IPS DF 4.7 (cell line): ENCODE data around the gene PLB1.

Experiments used
- DNase-seq: peaks from one replicate; pipeline ENCODE4 v3.0.0-alpha.2; 2013; ENCODE audit warnings: low spot score; ENCODE audit errors: extremely low read depth

PLB1 gene, protein sequence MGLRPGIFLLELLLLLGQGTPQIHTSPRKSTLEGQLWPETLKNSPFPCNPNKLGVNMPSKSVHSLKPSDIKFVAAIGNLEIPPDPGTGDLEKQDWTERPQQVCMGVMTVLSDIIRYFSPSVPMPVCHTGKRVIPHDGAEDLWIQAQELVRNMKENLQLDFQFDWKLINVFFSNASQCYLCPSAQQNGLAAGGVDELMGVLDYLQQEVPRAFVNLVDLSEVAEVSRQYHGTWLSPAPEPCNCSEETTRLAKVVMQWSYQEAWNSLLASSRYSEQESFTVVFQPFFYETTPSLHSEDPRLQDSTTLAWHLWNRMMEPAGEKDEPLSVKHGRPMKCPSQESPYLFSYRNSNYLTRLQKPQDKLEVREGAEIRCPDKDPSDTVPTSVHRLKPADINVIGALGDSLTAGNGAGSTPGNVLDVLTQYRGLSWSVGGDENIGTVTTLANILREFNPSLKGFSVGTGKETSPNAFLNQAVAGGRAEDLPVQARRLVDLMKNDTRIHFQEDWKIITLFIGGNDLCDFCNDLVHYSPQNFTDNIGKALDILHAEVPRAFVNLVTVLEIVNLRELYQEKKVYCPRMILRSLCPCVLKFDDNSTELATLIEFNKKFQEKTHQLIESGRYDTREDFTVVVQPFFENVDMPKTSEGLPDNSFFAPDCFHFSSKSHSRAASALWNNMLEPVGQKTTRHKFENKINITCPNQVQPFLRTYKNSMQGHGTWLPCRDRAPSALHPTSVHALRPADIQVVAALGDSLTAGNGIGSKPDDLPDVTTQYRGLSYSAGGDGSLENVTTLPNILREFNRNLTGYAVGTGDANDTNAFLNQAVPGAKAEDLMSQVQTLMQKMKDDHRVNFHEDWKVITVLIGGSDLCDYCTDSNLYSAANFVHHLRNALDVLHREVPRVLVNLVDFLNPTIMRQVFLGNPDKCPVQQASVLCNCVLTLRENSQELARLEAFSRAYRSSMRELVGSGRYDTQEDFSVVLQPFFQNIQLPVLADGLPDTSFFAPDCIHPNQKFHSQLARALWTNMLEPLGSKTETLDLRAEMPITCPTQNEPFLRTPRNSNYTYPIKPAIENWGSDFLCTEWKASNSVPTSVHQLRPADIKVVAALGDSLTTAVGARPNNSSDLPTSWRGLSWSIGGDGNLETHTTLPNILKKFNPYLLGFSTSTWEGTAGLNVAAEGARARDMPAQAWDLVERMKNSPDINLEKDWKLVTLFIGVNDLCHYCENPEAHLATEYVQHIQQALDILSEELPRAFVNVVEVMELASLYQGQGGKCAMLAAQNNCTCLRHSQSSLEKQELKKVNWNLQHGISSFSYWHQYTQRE (N-terminal part only)

DNA sequence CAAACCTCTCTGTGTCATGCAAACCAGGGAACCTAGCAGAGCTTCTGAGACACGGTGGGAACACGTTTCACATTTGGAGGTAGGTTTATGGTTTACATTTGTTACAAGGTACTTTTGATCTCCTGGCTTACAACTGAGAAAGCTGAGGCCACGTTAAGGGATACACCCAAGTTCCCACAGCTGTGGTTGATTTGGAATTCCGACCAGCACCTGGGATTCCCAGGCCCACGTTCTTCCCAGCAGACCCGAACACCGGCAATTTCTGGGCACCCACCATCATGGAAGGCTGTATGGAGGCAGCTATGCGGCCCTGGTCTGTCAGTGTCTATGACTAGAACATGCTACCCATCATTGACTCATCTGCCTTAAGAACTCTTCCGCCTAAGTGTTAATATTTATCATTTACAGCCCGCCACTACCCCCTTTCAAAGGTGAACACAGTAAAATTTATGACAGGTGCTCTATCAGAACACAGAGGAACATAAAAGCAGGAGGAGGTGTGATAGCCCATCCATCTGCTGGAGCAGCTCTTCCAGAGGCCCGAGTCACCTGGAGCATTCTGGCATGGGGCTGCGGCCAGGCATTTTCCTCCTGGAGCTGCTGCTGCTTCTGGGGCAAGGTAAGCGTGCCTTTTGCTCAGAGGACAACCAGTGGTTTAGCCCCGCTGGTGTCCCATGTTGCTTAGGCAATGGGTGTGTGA lies at the start of gene PLB1:
Gene PLB1 (plus strand): TSS at position 510 of the 700 bp plus-strand sequence. CDS start 55 bp downstream, at position 565.
- no peak for DNase-seq

DNA sequence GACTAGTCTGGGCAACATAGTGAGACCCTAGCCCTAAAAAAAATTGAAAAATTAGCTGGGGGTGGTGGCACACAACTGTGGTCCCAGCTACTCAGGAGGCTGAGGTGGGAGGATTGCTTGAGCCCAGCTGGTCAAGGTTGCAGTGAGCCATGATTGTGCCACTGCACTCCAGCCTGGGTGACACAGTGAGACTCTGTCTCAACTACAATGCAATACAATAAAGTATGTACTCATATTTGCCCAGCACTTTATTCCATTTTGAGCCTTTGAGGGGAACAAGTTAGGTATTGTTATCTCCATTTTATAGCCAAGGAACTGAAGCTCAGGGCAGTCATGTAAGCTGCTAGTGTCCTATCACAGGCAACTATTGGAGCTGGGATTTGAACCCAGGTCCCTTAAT lies 49.3 kb upstream of the PLB1 start:
- DNase-seq, result no peak

DNA sequence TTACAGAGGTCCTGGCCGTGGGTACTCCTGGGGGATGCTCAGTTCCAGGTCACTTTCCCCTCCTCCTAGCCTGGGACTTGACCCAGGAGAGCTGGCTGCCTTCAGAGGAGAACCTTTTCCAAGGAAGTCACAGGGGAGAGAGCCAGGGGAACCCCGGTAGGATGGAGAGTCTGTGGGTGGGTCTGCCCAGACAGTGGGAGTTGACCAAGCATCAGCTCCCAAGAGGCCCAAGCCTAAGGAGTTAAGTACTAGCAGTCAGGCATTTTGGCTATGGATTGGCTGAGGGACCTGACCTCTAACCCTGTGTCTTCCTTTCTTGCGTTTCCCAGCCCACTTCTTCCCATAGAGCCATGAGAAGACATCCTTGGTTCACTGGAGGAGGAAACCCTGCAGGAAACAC lies 48.8 kb upstream of the PLB1 start:
- no peak for DNase-seq

DNA sequence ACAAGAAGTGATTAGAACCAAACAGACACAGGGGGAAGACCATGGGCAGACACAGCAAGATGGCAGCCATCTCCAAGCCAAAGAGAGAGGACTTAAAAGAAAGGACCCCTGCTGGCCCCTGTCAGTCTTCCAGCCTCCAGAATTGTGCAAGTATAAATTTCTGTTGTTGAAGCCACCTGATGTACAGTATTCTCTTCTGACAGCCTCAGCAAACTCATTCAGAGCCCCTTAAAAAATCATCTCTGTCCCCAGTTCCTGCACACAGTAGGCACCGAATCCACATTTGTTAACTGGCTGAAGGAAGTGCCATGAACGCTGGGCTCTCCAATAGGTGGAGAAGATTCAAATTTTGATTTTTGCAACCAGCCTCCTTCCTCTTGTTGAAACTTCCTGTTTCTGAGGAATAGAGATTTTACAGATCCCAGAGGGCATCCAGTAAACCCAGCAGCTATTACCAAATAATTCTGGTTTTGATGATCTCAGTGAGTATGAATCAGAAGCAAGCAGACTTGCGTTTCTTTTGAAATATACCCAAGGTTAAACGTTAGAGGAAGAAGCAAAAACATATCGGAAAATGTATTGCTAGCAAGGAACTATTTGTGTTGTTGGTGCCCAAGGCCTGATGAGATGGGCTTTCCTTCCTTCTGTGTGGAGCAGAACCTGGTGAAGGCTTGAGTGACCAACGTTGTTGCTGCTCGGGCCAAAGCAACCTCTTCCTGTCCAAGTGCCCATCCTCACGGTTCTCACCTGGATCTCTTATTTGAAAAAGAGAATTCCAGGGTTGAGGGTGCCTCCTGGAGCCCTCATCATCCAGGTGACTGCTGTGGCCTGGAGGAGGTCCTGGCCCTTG lies 47.7 kb upstream of the PLB1 start:
- DNase-seq, result no peak

DNA sequence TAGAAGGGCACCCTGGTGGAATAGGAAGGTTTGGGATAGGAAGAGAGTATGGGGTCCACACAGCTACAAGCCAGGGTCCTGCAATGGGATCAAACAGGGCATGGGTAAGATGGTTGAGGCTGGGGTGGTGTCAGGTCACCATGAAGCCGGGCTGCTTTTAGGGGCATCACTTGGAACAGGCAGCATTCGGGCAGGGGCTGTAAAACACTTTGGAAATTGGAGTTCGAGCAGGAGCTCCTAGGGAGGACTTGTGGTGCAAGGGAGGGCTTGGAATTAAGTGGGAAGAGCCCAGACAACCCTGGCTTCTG lies 47.1 kb upstream of the PLB1 start:
- DNase-seq, result no peak

DNA sequence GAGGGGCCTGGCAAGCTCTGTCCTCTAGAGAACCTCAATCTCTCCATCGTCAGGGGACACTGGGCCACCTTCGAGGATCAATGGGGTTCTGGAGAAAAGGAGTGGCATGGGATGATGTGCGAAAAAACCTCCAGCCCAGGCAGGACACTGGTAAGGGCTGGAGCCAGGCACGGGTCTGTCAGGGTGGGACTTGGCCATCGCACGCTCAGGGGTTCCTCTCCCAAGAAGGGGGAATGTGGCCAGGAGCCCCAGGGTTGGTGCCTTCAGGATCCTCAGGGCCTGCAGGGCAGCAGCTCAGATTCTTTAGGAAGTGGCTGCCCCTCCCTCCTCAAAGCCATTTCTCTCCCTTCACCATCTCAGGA lies 46.8 kb upstream of the PLB1 start:
- no peak for DNase-seq

DNA sequence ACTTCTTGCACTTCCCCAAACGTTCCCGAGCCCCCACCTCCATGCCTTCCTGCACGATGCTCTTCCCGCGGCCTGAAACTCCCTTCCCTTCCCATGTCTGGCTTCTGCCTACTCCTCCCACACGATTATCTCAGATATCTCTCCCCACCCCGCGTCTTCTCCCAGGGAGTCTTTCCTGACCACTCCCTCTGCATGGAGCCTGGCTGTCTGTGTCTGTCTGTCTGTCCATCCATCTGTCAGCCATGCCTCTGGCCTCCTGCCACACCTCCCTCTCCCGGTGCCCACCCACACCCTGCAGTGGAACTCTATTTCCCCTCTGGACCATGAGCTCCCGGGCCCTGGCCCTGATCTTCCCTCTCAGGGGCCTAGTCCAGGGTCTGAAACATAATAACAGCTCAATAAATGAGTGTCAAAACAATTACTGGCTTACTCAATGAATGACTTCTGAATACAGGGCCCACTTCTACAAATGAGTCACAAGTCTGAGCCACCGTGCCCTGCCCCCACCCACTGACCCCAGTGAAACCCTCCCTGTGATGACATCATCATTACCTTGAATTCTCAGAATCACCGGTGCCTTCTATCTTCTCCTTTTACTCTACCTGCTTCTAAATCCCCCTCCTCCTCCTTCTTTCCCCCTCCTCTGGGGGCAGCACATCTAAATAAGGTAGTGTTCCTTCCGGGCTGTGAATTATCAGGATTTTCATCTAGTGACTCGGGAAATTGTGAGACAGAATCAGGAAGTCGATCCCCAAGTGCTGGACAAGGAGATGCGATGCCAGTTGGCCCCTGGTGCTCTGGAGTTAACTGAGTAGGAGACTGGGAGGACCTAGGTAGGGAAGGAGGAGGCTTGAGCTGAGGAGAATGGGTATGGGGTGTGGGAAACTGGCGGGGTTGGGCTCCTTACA lies 46.1 kb upstream of the PLB1 start:
- DNase-seq, result no peak

GRCh38 chr2:28450901-28451565 lies 44.8 kb upstream of the PLB1 start:
- DNase-seq, result no peak

- no peak for DNase-seq
These were observed 43.9 kb upstream of the PLB1 start for GRCh38 chr2:28451793-28452533.

- DNase-seq, result no peak
These were observed 43.3 kb upstream of the PLB1 start for GRCh38 chr2:28452534-28453081.

DNA sequence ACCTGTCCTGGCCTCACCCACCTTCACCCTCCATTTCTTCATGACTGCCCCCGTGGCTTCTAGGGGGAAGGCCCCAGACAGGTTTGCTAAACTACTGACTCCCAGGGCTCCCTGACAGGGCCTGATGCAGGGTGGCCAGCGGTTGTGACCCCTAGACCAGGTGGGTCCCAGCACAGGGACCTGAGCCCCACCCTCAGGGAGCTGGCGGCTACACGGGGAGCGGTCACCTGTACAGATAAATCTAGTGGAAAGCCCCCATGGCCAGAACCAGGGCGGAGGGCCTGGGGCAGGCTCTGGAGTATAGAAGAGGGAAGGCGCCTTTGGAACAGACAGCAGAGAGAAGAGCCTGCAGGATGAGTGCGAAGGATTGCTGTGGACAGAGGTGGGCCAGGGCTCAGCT lies 42.5 kb upstream of the PLB1 start:
- no peak for DNase-seq

DNA sequence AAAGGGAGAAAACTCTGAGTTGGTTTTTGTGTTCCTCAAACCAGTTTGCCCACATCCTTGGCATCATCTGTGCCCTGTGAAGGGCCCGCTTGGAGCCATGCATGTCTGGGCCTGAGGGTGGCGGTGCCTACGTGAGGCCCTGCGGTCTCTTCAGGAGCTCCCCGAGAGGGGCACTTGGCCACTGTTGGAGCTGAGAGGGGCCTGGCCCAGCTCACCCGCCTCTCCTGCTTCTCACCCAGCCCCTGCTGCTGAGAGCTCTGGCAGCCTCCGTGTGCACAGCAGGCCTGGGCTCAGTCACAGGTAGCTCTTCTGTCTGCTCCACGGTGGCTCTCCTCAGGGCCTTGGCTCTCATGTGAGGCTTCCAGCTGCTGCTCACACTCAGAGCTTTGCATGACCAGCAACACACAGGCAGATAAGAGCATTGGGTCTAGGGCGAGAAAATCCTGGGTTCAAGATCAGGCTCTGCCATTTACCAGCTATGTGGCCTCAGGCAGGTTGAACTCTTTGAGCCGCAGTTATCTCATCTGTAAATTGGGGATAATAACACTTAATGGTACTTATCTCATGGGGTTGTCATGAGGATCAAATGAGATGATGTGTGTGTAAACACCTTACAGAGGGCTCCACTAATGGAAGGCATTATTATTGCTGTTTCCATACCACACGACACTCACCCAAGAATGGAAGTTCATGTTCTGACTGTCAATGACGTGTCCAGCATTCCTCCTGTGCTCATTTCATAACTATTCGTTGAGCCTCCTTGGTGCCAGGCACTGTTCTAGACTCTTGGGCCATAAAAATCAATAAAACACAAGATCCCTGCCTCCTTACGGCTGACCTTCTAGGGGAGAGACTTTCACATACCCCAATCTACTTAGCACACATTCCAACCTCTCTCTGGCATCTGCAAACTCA lies 41.6 kb upstream of the PLB1 start:
- no peak for DNase-seq

GRCh38 chr2:28457237-28457636 lies 38.6 kb upstream of the PLB1 start:
- no peak for DNase-seq

DNA sequence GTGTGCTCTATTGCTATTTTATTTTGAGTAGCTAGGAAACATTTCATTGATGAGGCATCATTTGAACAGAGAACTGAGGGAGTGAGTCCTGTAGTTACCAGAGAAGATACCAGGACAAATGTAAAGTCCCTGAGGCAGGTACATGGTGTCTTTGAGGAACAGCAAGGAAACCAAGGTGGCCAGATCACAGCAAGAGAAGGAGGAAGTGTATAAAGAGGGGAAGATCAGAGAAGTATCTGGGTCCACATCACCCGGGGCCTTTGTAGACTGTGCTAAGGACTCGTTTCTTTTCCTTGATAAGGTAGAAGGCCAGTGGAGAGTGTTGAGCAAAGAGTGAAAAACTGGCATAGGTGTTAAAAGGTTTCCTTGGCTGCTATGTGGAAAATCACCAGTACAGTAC lies 34.8 kb upstream of the PLB1 start:
- no peak for DNase-seq

- DNase-seq, result no peak
These were observed 33.7 kb upstream of the PLB1 start for GRCh38 chr2:28462122-28462521.

GRCh38 chr2:28463211-28463816 lies 32.5 kb upstream of the PLB1 start:
- no peak for DNase-seq
